Measurements from ENCODE around the gene TGM5.

Gene TGM5

GRCh38 chr15:43253431-43254403 lies 13.0 kb downstream of the TGM5 start:
- H3K27ac ChIP-seq: no peak overlapping the region
- no peak for TF ChIP-seq CTCF (IDR thresholded peaks at IDR 0.05; ENCODE audit: low read depth, low read length)

GRCh38 chr15:43251871-43252250 lies 14.9 kb downstream of the TGM5 start:
- Histone ChIP-seq H3K27ac (no peak overlapping the region), H3K36me3 (no peaks in the 10 kb centered on the region), H3K9me3 (ENCODE audit: severe bottlenecking) (no peaks in the 10 kb centered on the region), H3K4me3 (ENCODE audit: low read depth, low read length) (no peak overlapping the region), H3K27me3 (ENCODE audit: insufficient read depth, low read depth, severe bottlenecking) (no peaks in the 10 kb centered on the region)
- TF ChIP-seq CTCF (IDR thresholded peaks at IDR 0.05; ENCODE audit: low read depth, low read length): no peak
- DNase-seq: no peak

More at GRCh38 chr15:43253431-43254403, 13.0 kb downstream of the TGM5 start:
- DNase-seq: no peak
- H3K27me3 ChIP-seq (ENCODE audit: insufficient read depth, low read depth, severe bottlenecking): no peaks in the 10 kb centered on the region
- H3K9me3 ChIP-seq (ENCODE audit: severe bottlenecking): no peaks in the 10 kb centered on the region
- H3K4me3 ChIP-seq (ENCODE audit: low read depth, low read length): no peak overlapping the region
- H3K36me3 ChIP-seq: no peaks in the 10 kb centered on the region

GRCh38 chr15:43251185-43251870 lies 15.4 kb downstream of the TGM5 start:
- Histone ChIP-seq H3K4me3 (ENCODE audit: low read depth, low read length) (no peak overlapping the region), H3K27me3 (ENCODE audit: insufficient read depth, low read depth, severe bottlenecking) (no peaks in the 10 kb centered on the region), H3K27ac (no peak overlapping the region), H3K36me3 (no peaks in the 10 kb centered on the region), H3K9me3 (ENCODE audit: severe bottlenecking) (no peaks in the 10 kb centered on the region)
- no peak for TF ChIP-seq CTCF (IDR thresholded peaks at IDR 0.05; ENCODE audit: low read depth, low read length)
- no peak for DNase-seq

- no peak overlapping the region for H3K27ac ChIP-seq
- no peak for TF ChIP-seq CTCF (IDR thresholded peaks at IDR 0.05; ENCODE audit: low read depth, low read length)
- no peaks in the 10 kb centered on the region for H3K9me3 ChIP-seq (ENCODE audit: severe bottlenecking)
These were observed 15.9 kb downstream of the TGM5 start for GRCh38 chr15:43250785-43251184.

GRCh38 chr15:43249699-43250203 lies 17.0 kb downstream of the TGM5 start:
- Histone ChIP-seq H3K36me3 (no peaks in the 10 kb centered on the region), H3K4me3 (ENCODE audit: low read depth, low read length) (no peak overlapping the region), H3K27me3 (ENCODE audit: insufficient read depth, low read depth, severe bottlenecking) (no peaks in the 10 kb centered on the region), H3K9me3 (ENCODE audit: severe bottlenecking) (no peaks in the 10 kb centered on the region), H3K27ac (no peak overlapping the region)
- no peak for DNase-seq
- no peak for TF ChIP-seq CTCF (IDR thresholded peaks at IDR 0.05; ENCODE audit: low read depth, low read length)

More at GRCh38 chr15:43250785-43251184, 15.9 kb downstream of the TGM5 start:
- Histone ChIP-seq H3K4me3 (ENCODE audit: low read depth, low read length) (no peak overlapping the region), H3K36me3 (no peaks in the 10 kb centered on the region), H3K27me3 (ENCODE audit: insufficient read depth, low read depth, severe bottlenecking) (no peaks in the 10 kb centered on the region)
- no peak for DNase-seq
